Smooth muscle cell (in vitro differentiated cells): ENCODE data around the gene ZPR1. TPM values are rescaled to one million over a fixed set of nuclear protein-coding genes. Genes with fewer than 3 reads are reported as not detected.

Source experiments
- DNase-seq: peaks from one replicate; lab custom pipeline; 2025; ENCODE audit not compliant: unreplicated experiment; lab: John Stamatoyannopoulos, UW
- H2AFZ ChIP-seq: fragments of 200-600 bp; sonication (generic); 2 replicates; pipeline ENCODE4 v1.6.0; 2016; ENCODE audit warnings: antibody characterized with exemption, low read depth, mild to moderate bottlenecking
- H3F3A ChIP-seq: fragments of 200-600 bp; sonication (generic); 2 replicates; pipeline ENCODE4 v1.6.0; 2017; ENCODE audit warnings: antibody characterized with exemption, low read depth
- H3K27ac ChIP-seq: fragments of 200-600 bp; sonication (generic); 2 replicates; pipeline ENCODE4 v1.5.1; 2016; ENCODE audit warnings: low read depth, mild to moderate bottlenecking
- H3K27me3 ChIP-seq: fragments of 200-600 bp; sonication (generic); 2 replicates; pipeline ENCODE4 v1.6.1; 2016; ENCODE audit warnings: low read depth, mild to moderate bottlenecking
- H3K36me3 ChIP-seq: fragments of 200-600 bp; sonication (generic); 2 replicates; pipeline ENCODE4 v1.5.1; 2016; ENCODE audit warnings: low read depth
- H3K4me1 ChIP-seq: fragments of 200-600 bp; sonication (generic); 2 replicates; pipeline ENCODE4 v1.5.1; 2016; ENCODE audit warnings: low read depth
- H3K4me2 ChIP-seq: fragments of 200-600 bp; sonication (generic); 2 replicates; pipeline ENCODE4 v1.6.0; 2016; ENCODE audit warnings: mild to moderate bottlenecking
- H3K4me3 ChIP-seq: fragments of 200-600 bp; sonication (generic); 2 replicates; pipeline ENCODE4 v1.5.1; 2016; ENCODE audit warnings: mild to moderate bottlenecking
- H3K79me2 ChIP-seq: fragments of 200-600 bp; sonication (generic); 2 replicates; pipeline ENCODE4 v1.6.0; 2016; ENCODE audit warnings: low read depth, mild to moderate bottlenecking
- H3K9ac ChIP-seq: fragments of 200-600 bp; sonication (generic); 2 replicates; pipeline ENCODE4 v1.6.0; 2016; ENCODE audit warnings: low read depth
- H3K9me3 ChIP-seq: fragments of 200-600 bp; sonication (generic); replicated peaks from 2 replicates; pipeline ENCODE4 v1.5.1; 2016; ENCODE audit warnings: low read depth
- H4K20me1 ChIP-seq: fragments of 200-600 bp; sonication (generic); 2 replicates; pipeline ENCODE4 v1.6.0; 2016; ENCODE audit warnings: low read depth
- CTCF ChIP-seq: fragments of 200-600 bp; sonication (generic); IDR thresholded peaks from 2 replicates; pipeline ENCODE4 v1.5.1; 2017; ENCODE audit warnings: borderline replicate concordance, mild to moderate bottlenecking, antibody characterized with exemption; ENCODE audit not compliant: insufficient read depth, poor library complexity, severe bottlenecking
- WGBS: methylation state at CpG from one replicate; pipeline ENCODE4 v1.1.7; 2016; ENCODE audit warnings: low lambda C conversion rate; 5-methylcytosine and 5-hydroxymethylcytosine counted together
- polyA plus RNA-seq: library from polyadenylated mRNA; unstranded; fragments of >200 nt; fragmentation: Nextera tagmentation; extraction: Ambion mirVana; gene quantifications from 2 replicates; pipeline ENCODE4 v1.2.1, GENCODE V29; 2016
- total RNA-seq: library from RNA; depleted of rRNA; stranded (reverse); fragments of >200 nt; gene quantifications from 2 replicates; pipeline ENCODE4 v1.2.3, GENCODE V29; 2014

The ZPR1 gene
- total and polyA plus RNA-seq, 2 experiments from 2014 or later, result 26.2 to 34.2 TPM

- no peaks in the 10 kb centered on the region for H3K4me1 ChIP-seq
- H4K20me1 ChIP-seq, result no peaks in the 10 kb centered on the region
- 93% methylated on average over 5 of the region's 5 CpGs for WGBS
- no peaks in the 10 kb centered on the region for H3K27me3 ChIP-seq
- no peak for TF ChIP-seq CTCF
- no peak overlapping the region for H3K4me3 ChIP-seq
- no peaks in the 10 kb centered on the region for H3F3A ChIP-seq
- H3K36me3 ChIP-seq, result no peaks in the 10 kb centered on the region
- no peak for DNase-seq
- H3K9ac ChIP-seq, result no peak overlapping the region
- no peak overlapping the region for H2AFZ ChIP-seq
- no peaks in the 10 kb centered on the region for H3K79me2 ChIP-seq
- no peak overlapping the region for H3K27ac ChIP-seq
- H3K9me3 ChIP-seq, result no peaks in the 10 kb centered on the region
- no peak overlapping the region for H3K4me2 ChIP-seq
Observed at GRCh38 chr11:116798368-116798767, 10.5 kb upstream of the ZPR1 start.

- Histone ChIP-seq H3F3A (no peaks in the 10 kb centered on the region), H3K36me3 (no peaks in the 10 kb centered on the region), H3K9ac (no peak overlapping the region), H3K9me3 (no peaks in the 10 kb centered on the region), H2AFZ (no peak overlapping the region), H3K4me2 (no peak overlapping the region), H3K4me1 (no peaks in the 10 kb centered on the region), H4K20me1 (no peaks in the 10 kb centered on the region), H3K79me2 (no peaks in the 10 kb centered on the region), H3K4me3 (no peak overlapping the region), H3K27me3 (no peaks in the 10 kb centered on the region), H3K27ac (no peak overlapping the region)
- WGBS, result 98% methylated on average over 5 of the region's 5 CpGs
- no peak for TF ChIP-seq CTCF
- no peak for DNase-seq
Observed at GRCh38 chr11:116797816-116798215, 10.0 kb upstream of the ZPR1 start.

DNA sequence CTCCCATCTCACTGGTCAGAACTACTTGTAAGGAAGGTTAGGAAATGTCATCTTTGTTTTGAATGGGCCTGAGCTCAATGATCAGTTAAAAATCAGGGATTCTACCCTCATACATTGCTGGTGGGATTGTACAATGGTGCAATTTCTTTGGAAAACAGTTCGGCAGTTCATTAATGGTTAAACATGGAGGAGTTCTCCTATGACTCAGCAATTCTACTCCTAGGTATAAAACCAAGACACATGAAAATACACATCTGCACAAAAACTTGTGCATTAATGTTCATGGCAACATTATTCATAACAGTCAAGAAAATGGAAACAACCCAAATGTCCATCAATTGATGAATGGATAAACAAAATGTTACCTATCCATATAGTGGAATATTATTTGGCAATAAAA is 8.7 kb upstream of the ZPR1 start:
- Histone ChIP-seq H3K27me3 (no peaks in the 10 kb centered on the region), H3K4me3 (no peak overlapping the region), H3F3A (no peaks in the 10 kb centered on the region), H4K20me1 (no peaks in the 10 kb centered on the region), H3K9me3 (no peaks in the 10 kb centered on the region), H3K9ac (no peak overlapping the region), H3K79me2 (no peaks in the 10 kb centered on the region), H3K36me3 (no peaks in the 10 kb centered on the region), H3K4me2 (no peak overlapping the region), H3K27ac (no peak overlapping the region), H2AFZ (no peak overlapping the region), H3K4me1 (no peaks in the 10 kb centered on the region)
- TF ChIP-seq CTCF, result no peak
- WGBS, result 97% methylated on average over 1 of the region's 1 CpG
- DNase-seq, result no peak

DNA sequence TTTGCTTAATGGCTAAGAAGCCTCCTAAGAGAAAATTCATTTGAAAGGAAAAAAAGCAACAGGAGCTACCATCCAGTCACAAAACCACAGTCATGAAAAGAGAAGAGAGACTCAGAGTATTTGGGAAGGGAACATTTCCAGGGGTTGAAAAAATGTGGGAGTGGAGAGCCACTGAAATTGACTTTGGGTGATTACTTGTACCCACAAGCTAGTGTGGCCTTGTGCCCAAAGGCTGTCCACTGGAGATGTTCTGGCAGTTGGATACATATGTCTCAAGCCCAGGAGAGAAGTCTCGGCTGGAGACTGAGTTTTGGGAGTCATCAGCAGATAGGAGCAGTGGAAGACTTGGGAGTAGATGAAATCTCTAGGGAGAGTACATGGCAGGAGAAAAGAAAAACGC is 7.0 kb upstream of the ZPR1 start:
- 79% methylated on average over 2 of the region's 2 CpGs for WGBS
- no peak for DNase-seq
- TF ChIP-seq CTCF, result no peak

More for the DNA sequence above, 7.0 kb upstream of the ZPR1 start:
- no peak overlapping the region for H2AFZ ChIP-seq
- H3K9me3 ChIP-seq, result no peaks in the 10 kb centered on the region
- no peaks in the 10 kb centered on the region for H3K36me3 ChIP-seq
- no peak overlapping the region for H3K27ac ChIP-seq
- H3F3A ChIP-seq, result no peaks in the 10 kb centered on the region
- no peak overlapping the region for H3K9ac ChIP-seq
- H3K4me2 ChIP-seq, result no peak overlapping the region
- no peaks in the 10 kb centered on the region for H3K79me2 ChIP-seq
- no peaks in the 10 kb centered on the region for H3K4me1 ChIP-seq
- no peaks in the 10 kb centered on the region for H4K20me1 ChIP-seq
- no peaks in the 10 kb centered on the region for H3K27me3 ChIP-seq
- no peak overlapping the region for H3K4me3 ChIP-seq
